HG03354 (cell line): ENCODE measurements around the gene CORO2B.

ENCODE experiments used
- ATAC-seq: cut with Tn5 transposase; IDR thresholded peaks from one replicate; pipeline ENCODE4 v1.9.1; 2021; ENCODE audit warnings: mild to moderate bottlenecking; ENCODE audit not compliant: unreplicated experiment, poor library complexity, severe bottlenecking

CORO2B gene

GRCh38 chr15:68776477-68777270, 197.9 kb downstream of the CORO2B start:
- no peak for ATAC-seq
